DOHH2 (cell line): Measurements from ENCODE around the gene YTHDC1.

Experiments used
- EZH2phosphoT487 ChIP-seq: fragments of 200-600 bp; sonication (generic); IDR thresholded peaks from 2 replicates; pipeline ENCODE4 v1.6.1; 2017; ENCODE audit warnings: borderline replicate concordance, mild to moderate bottlenecking, antibody characterized with exemption, low read length, moderate library complexity, mixed read lengths
- TF ChIP-seq, protein P1 (sequence below): fragments of 200-600 bp; sonication (generic); IDR thresholded peaks from one replicate; pipeline ENCODE4 v1.5.1; 2014; ENCODE audit warnings: antibody characterized with exemption, mild to moderate bottlenecking, low read depth, low read length; ENCODE audit not compliant: poor library complexity, severe bottlenecking

GRCh38 chr4:68349279-68349648 lies 626 bp downstream of the YTHDC1 start:
- TF ChIP-seq, protein P1, sequence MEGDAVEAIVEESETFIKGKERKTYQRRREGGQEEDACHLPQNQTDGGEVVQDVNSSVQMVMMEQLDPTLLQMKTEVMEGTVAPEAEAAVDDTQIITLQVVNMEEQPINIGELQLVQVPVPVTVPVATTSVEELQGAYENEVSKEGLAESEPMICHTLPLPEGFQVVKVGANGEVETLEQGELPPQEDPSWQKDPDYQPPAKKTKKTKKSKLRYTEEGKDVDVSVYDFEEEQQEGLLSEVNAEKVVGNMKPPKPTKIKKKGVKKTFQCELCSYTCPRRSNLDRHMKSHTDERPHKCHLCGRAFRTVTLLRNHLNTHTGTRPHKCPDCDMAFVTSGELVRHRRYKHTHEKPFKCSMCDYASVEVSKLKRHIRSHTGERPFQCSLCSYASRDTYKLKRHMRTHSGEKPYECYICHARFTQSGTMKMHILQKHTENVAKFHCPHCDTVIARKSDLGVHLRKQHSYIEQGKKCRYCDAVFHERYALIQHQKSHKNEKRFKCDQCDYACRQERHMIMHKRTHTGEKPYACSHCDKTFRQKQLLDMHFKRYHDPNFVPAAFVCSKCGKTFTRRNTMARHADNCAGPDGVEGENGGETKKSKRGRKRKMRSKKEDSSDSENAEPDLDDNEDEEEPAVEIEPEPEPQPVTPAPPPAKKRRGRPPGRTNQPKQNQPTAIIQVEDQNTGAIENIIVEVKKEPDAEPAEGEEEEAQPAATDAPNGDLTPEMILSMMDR, result no peak
- TF ChIP-seq EZH2phosphoT487, result no peak
